ELF-1 (cell line): ENCODE data around the gene MACROD2.
"Not testable (repeated sequence)": the region's sequence is repeated elsewhere in the genome, so short reads cannot be mapped to it uniquely, and the experiment has no call there.

Experiments used
- DNase-seq: peaks from one replicate; pipeline ENCODE4 v3.0.0-alpha.2; 2016; ENCODE audit warnings: low read depth, low spot score

Gene MACROD2

GRCh38 chr20:15146948-15147347 is 1151.6 kb downstream of the MACROD2 start:
- peak; percentile 2 for DNase-seq

GRCh38 chr20:15154070-15154469 is 1158.8 kb downstream of the MACROD2 start:
- DNase-seq, result no peak

- DNase-seq, result no peak
Measured at GRCh38 chr20:15155848-15156401, 1160.6 kb downstream of the MACROD2 start.

- no peak for DNase-seq
Measured at GRCh38 chr20:15158533-15158932, 1163.2 kb downstream of the MACROD2 start.

- no peak for DNase-seq
Measured at GRCh38 chr20:15162079-15162647, 1166.8 kb downstream of the MACROD2 start.

GRCh38 chr20:15163632-15164031 is 1168.3 kb downstream of the MACROD2 start:
- no peak for DNase-seq

GRCh38 chr20:15164726-15165125 is 1169.4 kb downstream of the MACROD2 start:
- DNase-seq, result no peak

- DNase-seq, result no peak
Measured at GRCh38 chr20:15166744-15167143, 1171.4 kb downstream of the MACROD2 start.

- no peak for DNase-seq
Measured at GRCh38 chr20:15171016-15171415, 1175.7 kb downstream of the MACROD2 start.

GRCh38 chr20:15176929-15177328 is 1181.6 kb downstream of the MACROD2 start:
- no peak for DNase-seq

- no peak for DNase-seq
Measured at GRCh38 chr20:15178581-15178980, 1183.3 kb downstream of the MACROD2 start.

GRCh38 chr20:15179381-15179780 is 1184.1 kb downstream of the MACROD2 start:
- DNase-seq, result no peak

- DNase-seq, result no peak
Measured at GRCh38 chr20:15179781-15180180, 1184.5 kb downstream of the MACROD2 start.

GRCh38 chr20:15185322-15185721 is 1190.0 kb downstream of the MACROD2 start:
- DNase-seq, result no peak

- DNase-seq, result no peak
Measured at GRCh38 chr20:15185913-15186312, 1190.6 kb downstream of the MACROD2 start.

GRCh38 chr20:15187612-15188011 is 1192.3 kb downstream of the MACROD2 start:
- DNase-seq, result no peak

GRCh38 chr20:15188415-15188814 is 1193.1 kb downstream of the MACROD2 start:
- DNase-seq, result no peak

GRCh38 chr20:15191082-15191723 is 1195.9 kb downstream of the MACROD2 start:
- DNase-seq, result peak; percentile 80

GRCh38 chr20:15195378-15195777 is 1200.1 kb downstream of the MACROD2 start:
- no peak for DNase-seq

GRCh38 chr20:15196547-15197255 is 1201.4 kb downstream of the MACROD2 start:
- DNase-seq, result no peak

GRCh38 chr20:15198017-15198416 is 1202.7 kb downstream of the MACROD2 start:
- DNase-seq, result not testable (repeated sequence)

GRCh38 chr20:15199698-15200097 is 1204.4 kb downstream of the MACROD2 start:
- no peak for DNase-seq

- no peak for DNase-seq
Measured at GRCh38 chr20:15200147-15200565, 1204.8 kb downstream of the MACROD2 start.
